ENCODE results near the gene RHOB.
A peak's percentile ranks its signal among the peaks of the same experiment; 100 is the strongest.

RHOB gene

DNA sequence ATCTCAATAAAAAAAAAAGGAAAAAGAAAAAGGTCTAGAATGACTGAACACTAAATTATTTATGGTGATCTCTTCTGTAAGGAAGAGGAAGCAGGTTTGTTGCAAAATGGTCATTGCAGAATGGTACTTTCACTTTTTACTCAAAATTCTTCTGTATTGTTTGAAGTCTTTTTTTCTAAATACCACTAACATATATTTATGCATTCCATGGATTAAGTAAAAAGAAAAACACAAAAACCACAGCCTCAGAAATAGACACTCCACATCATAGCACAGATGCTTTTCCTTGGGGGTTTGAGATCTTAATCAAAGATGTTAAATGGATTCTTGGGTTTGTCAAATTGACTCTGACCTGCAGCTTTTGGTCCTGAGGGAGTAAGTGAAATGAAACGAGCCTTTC, 47.4 kb downstream of the RHOB start:
- DNase-seq (ENCODE audit: low spot score): no peak

DNA sequence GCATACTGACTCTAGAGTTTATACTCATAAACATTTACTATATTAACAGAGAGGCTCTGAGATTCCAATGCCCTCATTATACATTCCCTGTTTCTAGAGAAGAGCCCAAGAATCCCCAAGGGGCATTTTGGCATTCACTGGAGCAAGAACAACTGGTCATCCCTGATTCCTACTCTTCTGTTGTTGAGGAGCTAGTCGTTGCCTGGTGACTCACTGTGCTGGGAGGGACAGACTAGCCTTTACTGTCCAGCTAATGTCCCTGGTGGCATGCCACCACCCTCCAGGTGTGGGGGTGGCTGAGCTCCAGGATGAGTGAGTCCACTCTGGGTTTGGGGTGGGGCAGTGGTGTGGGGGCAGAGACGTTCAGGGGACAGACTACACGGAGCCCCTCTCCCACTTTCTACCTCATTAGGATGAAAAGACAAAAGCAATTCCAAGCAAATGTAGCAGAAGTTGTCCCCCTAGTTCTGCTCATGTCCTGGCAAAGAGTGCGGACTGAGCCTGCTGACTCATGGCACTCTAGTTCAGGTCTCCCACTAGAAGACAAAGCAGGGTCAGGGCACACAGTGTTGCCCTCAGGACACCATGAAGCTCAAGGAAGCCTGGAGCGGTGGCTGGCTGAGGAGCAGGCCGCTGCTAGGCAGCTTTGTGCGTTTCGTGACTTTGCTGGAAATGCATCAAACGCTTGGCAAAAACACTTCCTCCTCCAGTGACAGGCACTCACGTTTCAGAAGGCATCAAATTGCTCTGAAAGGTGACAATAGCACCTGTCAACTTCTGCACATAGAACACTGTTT, 49.4 kb downstream of the RHOB start:
- peak; percentile 56 for DNase-seq (ENCODE audit: low spot score)

DNA sequence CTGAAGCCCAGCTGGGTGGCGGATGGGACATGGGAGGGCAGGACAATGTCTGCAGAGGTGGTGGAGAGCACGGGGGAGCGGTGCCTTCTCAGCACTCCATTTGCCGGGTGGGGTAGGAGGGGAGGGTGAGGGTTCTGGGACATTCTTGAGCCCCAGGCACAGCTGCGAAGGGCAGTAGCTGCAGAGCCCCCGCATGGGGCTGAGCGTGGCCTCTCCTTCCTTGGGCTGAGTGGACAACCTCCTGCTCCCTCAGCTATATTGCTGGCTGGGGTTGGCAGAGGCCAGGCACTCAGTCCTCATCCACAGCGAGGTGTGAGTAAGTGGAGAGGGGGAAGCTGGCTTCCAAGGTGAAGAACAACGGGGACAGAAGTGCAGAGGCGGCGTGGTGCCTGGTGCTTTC, 50.1 kb downstream of the RHOB start:
- no peak for DNase-seq (ENCODE audit: low spot score)
